Nephron (organoid): Measurements from ENCODE around the gene FOXL1.

ENCODE experiments used
- H3K27ac Mint-ChIP-seq, 3 experiments: 2 replicates each; pipeline ENCODE4 v1.8.0; 2020; ENCODE audit warnings: mixed read lengths in 3 of 3, mild to moderate bottlenecking in 2 of 3, moderate library complexity in 1 of 3
- H3K27me3 Mint-ChIP-seq: 2 replicates; pipeline ENCODE4 v1.8.0; 2021; ENCODE audit warnings: low read depth, mild to moderate bottlenecking, moderate library complexity, mixed read lengths
- H3K36me3 Mint-ChIP-seq: 2 replicates; pipeline ENCODE4 v1.8.0; 2020; ENCODE audit warnings: low read depth, mixed read lengths
- H3K4me1 Mint-ChIP-seq: 2 replicates; pipeline ENCODE4 v1.8.0; 2020; ENCODE audit warnings: mixed read lengths
- H3K4me3 Mint-ChIP-seq, 3 experiments: 2 replicates each; pipeline ENCODE4 v1.8.0; 2020; ENCODE audit warnings: mild to moderate bottlenecking in 3 of 3, mixed read lengths in 3 of 3, moderate library complexity in 2 of 3
- H3K9me3 Mint-ChIP-seq: 2 replicates; pipeline ENCODE4 v1.8.0; 2020; ENCODE audit warnings: mixed read lengths
- CTCF ChIP-seq, 3 experiments: fragments of 200-600 bp; sonication (generic); IDR thresholded peaks; one replicate each; pipeline ENCODE4 v1.5.0; 2021; ENCODE audit warnings: antibody characterized with exemption in 3 of 3; ENCODE audit not compliant: unreplicated experiment in 3 of 3

The FOXL1 gene

GRCh38 chr16:86532526-86532815 is 45.9 kb upstream of the FOXL1 start:
- Mint-ChIP-seq H3K27me3 (peaks cover 86% of the 10 kb centered on the region), H3K36me3 (peaks cover 3% of the 10 kb centered on the region), H3K4me1 (peaks cover 4% of the 10 kb centered on the region), H3K9me3 (no peaks in the 10 kb centered on the region), H3K27ac (no peak overlapping the region), H3K4me3 (no peak overlapping the region)
- TF ChIP-seq CTCF (IDR thresholded peaks at IDR 0.05; ENCODE audit: unreplicated experiment in 3 of 3): no peak

- TF ChIP-seq CTCF (IDR thresholded peaks at IDR 0.05; ENCODE audit: unreplicated experiment in 3 of 3): no peak
- Mint-ChIP-seq H3K27ac (no peak overlapping the region), H3K4me1 (peaks cover 4% of the 10 kb centered on the region), H3K27me3 (peaks cover 86% of the 10 kb centered on the region), H3K9me3 (no peaks in the 10 kb centered on the region), H3K36me3 (peaks cover 3% of the 10 kb centered on the region), H3K4me3 (no peak overlapping the region)
Observed at GRCh38 chr16:86533076-86533475, 45.3 kb upstream of the FOXL1 start.

GRCh38 chr16:86533767-86534351 is 44.5 kb upstream of the FOXL1 start:
- Mint-ChIP-seq H3K4me3 (no peak overlapping the region), H3K27ac (no peak overlapping the region), H3K9me3 (no peaks in the 10 kb centered on the region), H3K27me3 (peaks cover 86% of the 10 kb centered on the region), H3K4me1 (peaks cover 4% of the 10 kb centered on the region), H3K36me3 (peaks cover 8% of the 10 kb centered on the region)
- no peak for TF ChIP-seq CTCF (IDR thresholded peaks at IDR 0.05; ENCODE audit: unreplicated experiment in 3 of 3)

GRCh38 chr16:86534779-86535615 is 43.4 kb upstream of the FOXL1 start:
- no peaks in the 10 kb centered on the region for H3K9me3 Mint-ChIP-seq
- no peak overlapping the region for H3K4me3 Mint-ChIP-seq
- peaks cover 12% of the 10 kb centered on the region for H3K36me3 Mint-ChIP-seq
- peaks cover 83% of the 10 kb centered on the region for H3K27me3 Mint-ChIP-seq
- no peak overlapping the region for H3K27ac Mint-ChIP-seq
- no peak for TF ChIP-seq CTCF (IDR thresholded peaks at IDR 0.05; ENCODE audit: unreplicated experiment in 3 of 3)
- peaks cover 4% of the 10 kb centered on the region for H3K4me1 Mint-ChIP-seq

- Mint-ChIP-seq H3K27ac (no peak overlapping the region), H3K27me3 (peaks cover 80% of the 10 kb centered on the region), H3K4me1 (no peaks in the 10 kb centered on the region), H3K9me3 (no peaks in the 10 kb centered on the region), H3K4me3 (no peak overlapping the region), H3K36me3 (peaks cover 12% of the 10 kb centered on the region)
- TF ChIP-seq CTCF (IDR thresholded peaks at IDR 0.05; ENCODE audit: unreplicated experiment in 3 of 3): no peak
Observed at GRCh38 chr16:86536621-86537020, 41.7 kb upstream of the FOXL1 start.

GRCh38 chr16:86537486-86537885 is 40.9 kb upstream of the FOXL1 start:
- Mint-ChIP-seq H3K27ac (no peak overlapping the region), H3K9me3 (no peaks in the 10 kb centered on the region), H3K4me3 (no peak overlapping the region), H3K4me1 (no peaks in the 10 kb centered on the region), H3K36me3 (peaks cover 13% of the 10 kb centered on the region), H3K27me3 (peaks cover 81% of the 10 kb centered on the region)
- no peak for TF ChIP-seq CTCF (IDR thresholded peaks at IDR 0.05; ENCODE audit: unreplicated experiment in 3 of 3)
